ENCODE results near the gene LIMA1.
A peak's percentile ranks its signal among the peaks of the same experiment; 100 is the strongest.
"Not testable (repeated sequence)": the region's sequence is repeated elsewhere in the genome, so short reads cannot be mapped to it uniquely, and the experiment has no call there.

Gene LIMA1

GRCh38 chr12:50283229-50283923, at the start of gene LIMA1:
TSS of gene LIMA1 (minus strand) at chr12:50283520. CDS start at chr12:50248751, 34,769 bp downstream.
- peak; percentile 88 to 94 (median 92) for DNase-seq

GRCh38 chr12:50331745-50332144, 48.4 kb upstream of the LIMA1 start:
- no peak for DNase-seq

- not testable (repeated sequence) for DNase-seq
Measured at GRCh38 chr12:50328664-50329063, 45.3 kb upstream of the LIMA1 start.

DNA sequence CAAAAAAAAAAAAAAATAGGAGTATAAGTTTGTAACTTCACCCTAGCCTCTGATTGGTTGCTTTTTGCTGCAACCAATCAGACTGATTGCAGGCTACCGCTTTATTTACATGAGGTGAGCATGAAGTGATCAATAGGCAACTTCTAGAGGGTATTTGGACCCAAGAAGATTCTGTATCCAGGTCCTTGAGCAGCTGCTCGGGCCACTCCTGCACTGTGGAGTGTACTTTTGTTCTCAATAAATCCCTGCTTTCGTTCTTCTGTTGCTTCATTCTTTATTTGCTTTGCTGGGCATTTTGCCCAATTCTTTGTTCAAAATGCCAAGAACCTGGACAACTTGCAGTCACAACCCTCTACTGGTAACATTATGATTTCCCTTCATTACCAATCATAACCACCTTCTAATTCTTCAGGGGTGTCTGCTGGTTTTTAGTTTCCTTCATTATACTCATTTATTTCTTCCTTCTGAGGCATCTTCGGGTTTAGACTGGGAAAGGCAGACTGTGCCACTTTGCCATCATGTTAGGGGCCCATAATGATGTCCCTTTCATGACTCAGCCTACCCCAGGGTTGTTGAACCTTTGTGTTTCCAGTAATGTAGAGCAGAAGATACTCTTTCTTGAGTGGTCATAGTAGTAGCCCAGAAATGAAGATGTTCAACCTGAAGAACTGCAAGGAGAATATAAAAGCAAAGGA, 43.4 kb upstream of the LIMA1 start:
- DNase-seq, result no peak

- no peak for DNase-seq
Measured at GRCh38 chr12:50325890-50326391, 42.6 kb upstream of the LIMA1 start.

- not testable (repeated sequence) for DNase-seq
Measured at GRCh38 chr12:50324770-50325169, 41.5 kb upstream of the LIMA1 start.

- not testable (repeated sequence) for DNase-seq
Measured at GRCh38 chr12:50324077-50324476, 40.8 kb upstream of the LIMA1 start.

DNA sequence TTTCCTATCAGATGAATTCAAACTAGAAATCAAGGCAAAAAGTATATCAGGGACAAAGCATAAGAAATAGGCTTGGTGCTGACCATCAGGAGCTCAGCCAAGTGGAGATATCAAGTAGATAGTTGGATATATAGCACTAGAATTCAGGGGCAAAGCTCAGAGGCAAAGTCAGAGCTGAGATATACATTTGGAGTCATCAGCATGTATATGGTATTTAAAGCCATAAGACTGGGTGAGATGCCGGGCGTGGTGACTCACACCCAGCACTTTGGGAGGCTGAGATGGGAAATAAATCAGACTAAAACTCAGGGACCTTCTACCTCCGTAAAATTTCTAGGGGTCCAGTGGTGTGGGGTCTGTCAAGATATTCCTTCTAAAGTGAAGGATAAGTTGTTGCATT, 38.9 kb upstream of the LIMA1 start:
- no peak for DNase-seq

DNA sequence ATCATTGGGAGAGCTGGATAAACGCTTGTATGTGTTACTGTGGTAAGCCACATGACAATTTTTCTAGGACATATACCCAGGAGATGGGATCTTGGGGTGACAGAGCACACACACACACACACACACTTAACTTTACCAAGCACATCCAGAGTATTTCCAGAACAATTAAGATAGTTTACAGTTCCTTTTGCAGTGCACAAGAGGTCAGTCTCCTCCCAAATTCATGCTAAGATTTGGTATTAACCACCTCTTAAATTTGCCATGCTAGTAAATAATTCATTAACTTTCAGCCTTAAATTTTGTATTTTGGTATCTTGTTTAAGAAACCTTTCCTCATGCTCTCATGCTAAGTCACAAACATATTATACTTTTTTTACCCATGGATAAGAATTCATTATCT, 33.9 kb upstream of the LIMA1 start:
- no peak for DNase-seq

DNA sequence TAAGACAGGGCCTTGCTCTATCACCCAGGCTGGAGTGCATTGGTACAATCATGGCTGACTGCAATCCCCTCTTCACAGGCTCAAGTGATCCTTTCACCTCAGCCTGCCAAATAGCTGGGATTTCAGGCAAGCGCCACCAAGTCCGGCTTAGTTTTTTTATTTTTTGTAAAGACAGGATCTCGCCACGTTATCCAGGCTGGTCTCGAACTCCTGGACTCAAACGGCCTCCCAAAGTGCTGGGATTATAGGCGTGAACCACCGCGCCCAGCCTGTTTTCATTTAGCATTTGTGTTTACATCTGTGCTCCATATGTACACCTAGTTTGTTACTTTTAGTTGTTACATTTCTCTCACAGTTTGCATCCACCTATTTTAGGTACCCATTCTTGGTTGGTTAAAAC, 32.5 kb upstream of the LIMA1 start:
- DNase-seq, result no peak

- no peak for DNase-seq
Measured at GRCh38 chr12:50314636-50315312, 31.5 kb upstream of the LIMA1 start.

DNA sequence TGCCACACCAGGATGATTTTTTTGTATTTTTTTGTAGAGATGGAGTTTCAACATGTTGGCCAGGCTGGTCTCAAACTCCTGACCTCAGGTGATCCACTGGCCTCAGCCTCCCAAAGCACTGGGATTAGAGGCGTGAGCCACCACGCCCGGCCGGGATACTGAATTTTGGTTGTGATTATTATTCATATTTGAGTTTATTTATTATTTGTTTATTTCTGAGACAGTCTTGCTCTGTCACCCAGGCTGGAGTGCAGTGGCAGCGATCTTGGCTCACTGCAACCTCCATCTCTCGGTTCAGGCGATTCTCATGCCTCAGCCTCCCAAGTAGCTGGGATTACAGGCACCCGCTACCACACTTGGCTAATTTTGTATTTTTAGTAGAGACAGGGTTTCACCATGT, 30.7 kb upstream of the LIMA1 start:
- DNase-seq, result not testable (repeated sequence)

GRCh38 chr12:50313256-50313931, 30.1 kb upstream of the LIMA1 start:
- no peak for DNase-seq

- DNase-seq, result not testable (repeated sequence)
Measured at GRCh38 chr12:50311858-50312609, 28.7 kb upstream of the LIMA1 start.

DNA sequence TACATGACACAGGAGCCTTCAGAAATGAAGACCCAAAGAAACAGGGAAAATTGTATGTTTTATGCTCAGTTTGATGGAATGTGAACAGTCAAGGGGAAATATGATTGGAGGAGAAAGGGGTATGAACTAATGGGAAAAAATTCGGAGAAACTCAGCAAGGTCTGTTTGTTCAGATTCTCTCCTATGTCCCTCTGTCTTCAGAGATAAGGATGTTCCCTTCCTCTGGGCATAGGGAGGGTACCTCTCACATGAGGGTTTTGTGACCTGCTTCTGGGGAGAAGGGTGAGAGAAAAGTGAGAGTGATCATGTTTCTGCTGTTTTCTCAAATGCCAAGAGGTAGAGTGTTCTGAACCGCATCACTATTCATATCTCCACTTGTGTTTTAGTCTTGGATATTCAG, 26.6 kb upstream of the LIMA1 start:
- no peak for DNase-seq

DNA sequence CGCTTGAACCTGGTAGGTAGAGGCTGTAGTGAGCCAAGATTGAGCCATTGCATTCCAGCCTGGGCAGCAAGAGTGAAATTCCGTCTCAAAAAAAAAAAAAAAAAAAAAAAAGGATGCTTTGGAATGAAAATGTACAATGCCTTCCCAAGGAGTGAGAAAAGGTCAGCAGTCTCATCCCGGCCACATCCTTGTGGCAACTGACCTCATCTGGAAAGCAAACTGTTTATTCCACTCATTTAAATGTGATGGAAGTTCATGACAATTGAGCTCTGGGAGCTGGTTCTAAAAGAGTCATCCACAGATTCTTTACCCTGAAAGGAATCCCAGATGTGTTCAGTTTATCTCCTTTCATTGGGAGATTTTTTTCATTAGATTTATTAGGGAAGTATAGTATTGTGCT, 19.4 kb upstream of the LIMA1 start:
- DNase-seq, result no peak

DNA sequence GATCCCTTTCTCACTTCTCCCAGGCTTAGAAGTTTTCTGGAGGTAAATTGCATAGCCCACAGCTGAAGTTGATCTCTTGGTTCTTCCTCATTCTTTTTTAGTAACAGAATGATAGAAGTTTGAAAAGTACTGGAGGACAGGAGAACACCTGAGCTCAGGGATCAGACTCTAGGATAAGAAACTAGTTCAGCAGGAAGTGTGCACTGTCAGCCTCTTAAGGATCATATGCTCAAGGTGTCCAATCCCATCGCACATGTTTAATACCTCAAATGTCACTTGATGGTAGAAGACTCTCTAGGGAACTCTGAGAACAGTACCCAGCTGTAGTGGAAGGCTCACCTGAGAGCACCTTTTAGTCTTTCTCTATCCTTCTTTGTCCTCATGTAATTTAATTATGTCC, 14.7 kb upstream of the LIMA1 start:
- no peak for DNase-seq

DNA sequence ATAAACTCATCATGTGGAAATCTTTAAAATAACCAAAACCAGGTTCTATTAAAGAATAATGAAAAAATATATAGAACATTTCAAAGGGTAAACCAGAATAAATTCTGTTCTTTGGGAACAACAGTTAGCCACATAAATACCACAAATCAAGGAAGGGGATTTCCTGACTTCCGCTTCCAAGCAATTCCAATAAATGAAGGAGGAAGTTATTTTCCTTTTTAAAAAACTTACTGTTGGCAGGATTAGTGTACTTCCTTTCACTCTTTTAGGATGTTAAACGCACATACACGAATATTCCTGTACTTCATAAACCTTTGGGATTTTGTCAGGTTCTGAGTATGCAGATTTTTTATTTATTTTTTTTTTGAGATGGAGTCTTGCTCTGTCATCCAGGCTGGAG, 13.7 kb upstream of the LIMA1 start:
- DNase-seq, result no peak

- no peak for DNase-seq
Measured at GRCh38 chr12:50296554-50296953, 13.2 kb upstream of the LIMA1 start.

GRCh38 chr12:50291377-50291776, 8.1 kb upstream of the LIMA1 start:
- DNase-seq, result no peak

DNA sequence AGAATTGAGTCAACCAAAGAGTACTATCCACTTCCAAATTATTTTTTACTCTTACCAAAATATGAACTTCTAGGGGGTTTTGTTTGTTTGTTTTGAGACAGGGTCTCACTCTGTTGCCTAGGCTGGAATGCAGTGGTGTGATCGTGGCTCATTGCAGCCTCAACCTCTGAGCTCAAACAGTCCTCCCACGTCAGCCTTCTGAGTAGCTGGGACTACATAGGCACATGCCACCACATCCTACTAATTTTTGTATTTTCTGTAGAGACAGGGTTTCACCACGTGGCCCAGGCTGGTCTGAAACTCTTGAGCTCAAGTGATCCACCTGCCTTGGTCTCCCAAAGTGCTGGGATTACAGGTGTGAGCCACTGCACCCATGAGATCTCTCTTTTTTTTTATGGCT, 7.4 kb upstream of the LIMA1 start:
- not testable (repeated sequence) for DNase-seq

DNA sequence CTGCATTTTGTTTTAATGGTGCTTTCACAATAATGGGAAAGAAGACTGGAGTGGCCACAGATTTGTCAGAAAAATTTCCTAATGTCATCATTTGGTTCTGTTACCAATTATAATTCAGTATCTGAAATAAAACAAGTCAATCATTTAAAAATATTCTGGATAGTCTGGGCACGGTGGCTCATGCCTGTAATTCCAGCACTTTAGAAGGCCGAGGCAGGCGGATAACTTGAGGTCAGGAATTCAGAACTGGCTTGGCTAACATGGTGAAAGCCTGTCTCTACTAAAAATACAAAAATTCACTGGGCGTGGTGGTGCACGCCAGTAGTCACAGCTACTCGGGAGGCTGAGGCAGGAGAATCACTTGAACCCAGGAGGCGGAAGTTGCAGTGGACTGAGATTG, 4.0 kb upstream of the LIMA1 start:
- no peak for DNase-seq

GRCh38 chr12:50285253-50285652, 1.9 kb upstream of the LIMA1 start:
- DNase-seq, result no peak
